ENCODE data around the gene CD7.

Gene CD7

DNA sequence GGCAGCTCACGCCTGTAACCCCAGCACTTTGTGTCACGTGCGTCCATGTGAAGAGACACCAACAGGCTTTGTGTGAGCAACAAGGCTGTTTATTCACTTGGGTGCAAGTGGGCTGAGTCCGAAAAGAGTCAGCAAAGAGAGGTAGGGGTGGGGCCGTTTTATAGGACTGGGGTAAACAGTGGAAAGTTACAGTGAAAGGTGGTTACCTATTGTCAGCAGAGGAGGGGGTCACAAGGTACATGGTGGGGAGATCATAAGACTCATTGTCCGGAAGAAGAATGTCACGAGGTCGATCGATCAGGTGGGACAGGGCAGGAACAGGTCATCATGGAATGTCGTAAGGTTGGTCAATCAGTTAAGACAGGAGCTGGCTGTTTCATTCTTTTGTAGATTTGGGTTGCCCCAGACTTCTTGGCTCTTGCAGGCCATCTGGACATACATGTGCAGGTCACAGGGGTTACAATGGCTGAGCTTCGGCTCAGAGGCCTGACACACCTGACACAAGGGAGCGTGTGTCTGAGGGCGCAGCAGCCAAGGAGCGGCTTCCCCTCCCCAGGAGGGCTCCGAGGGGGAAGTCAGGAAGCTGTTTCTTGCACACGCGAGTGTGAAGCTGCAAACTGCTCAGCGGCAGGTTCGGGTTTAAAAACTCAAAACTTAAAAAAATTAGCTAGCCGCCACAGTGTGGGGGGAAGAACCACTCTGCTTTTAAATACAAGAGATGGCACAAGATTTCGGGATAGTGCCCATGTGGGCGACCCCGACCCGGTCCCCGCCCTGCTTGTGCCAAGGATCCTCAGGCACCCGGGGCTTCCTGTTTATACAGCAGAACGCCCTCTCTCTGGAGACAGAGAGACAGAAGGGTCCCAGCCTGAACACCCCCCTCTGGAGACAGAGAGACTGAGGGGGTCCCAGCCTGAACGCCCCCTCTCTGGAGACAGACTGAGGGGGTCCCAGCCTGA is 29.2 kb upstream of the CD7 start:
- no peak for DNase-seq

GRCh38 chr17:82345151-82345976 is 28.0 kb upstream of the CD7 start:
- DNase-seq: no peak

DNA sequence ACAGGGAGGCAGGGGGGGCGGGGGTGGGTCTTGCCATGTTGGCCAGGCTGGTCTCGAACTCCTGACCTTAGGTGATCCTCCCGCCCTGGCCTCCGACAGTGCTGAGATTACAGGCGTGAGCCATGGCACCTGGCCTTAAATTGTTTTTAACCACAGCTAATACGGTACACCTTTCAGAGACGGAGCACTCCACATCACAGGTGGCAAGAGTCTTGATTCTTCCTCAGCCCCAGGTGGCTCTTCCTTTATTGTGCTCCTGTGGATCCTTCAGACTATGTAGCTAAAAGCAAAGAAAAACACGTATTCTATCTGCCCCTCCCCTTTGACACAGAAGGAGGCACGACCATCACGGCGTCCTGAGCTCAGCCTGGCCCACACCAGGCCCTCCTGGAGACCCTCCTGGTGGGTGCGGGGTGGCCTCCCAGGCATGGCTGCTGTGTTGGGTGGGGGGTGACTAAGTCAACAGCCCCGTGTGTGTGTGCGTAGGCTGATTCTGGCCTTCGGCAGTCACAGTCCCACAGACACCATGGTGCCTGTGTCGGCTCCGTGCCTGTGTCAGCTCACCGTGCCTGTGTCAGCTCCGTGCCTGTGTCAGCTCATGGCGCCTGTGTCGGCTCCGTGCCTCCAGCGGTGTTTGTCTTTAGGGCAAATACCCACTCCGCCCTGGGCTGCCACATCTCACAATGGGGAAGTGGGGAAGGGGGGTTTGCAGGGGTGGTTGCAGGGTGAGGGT is 26.9 kb upstream of the CD7 start:
- no peak for DNase-seq

GRCh38 chr17:82343560-82343959 is 26.2 kb upstream of the CD7 start:
- DNase-seq: no peak

GRCh38 chr17:82342361-82343079 is 25.1 kb upstream of the CD7 start:
- DNase-seq: no peak

DNA sequence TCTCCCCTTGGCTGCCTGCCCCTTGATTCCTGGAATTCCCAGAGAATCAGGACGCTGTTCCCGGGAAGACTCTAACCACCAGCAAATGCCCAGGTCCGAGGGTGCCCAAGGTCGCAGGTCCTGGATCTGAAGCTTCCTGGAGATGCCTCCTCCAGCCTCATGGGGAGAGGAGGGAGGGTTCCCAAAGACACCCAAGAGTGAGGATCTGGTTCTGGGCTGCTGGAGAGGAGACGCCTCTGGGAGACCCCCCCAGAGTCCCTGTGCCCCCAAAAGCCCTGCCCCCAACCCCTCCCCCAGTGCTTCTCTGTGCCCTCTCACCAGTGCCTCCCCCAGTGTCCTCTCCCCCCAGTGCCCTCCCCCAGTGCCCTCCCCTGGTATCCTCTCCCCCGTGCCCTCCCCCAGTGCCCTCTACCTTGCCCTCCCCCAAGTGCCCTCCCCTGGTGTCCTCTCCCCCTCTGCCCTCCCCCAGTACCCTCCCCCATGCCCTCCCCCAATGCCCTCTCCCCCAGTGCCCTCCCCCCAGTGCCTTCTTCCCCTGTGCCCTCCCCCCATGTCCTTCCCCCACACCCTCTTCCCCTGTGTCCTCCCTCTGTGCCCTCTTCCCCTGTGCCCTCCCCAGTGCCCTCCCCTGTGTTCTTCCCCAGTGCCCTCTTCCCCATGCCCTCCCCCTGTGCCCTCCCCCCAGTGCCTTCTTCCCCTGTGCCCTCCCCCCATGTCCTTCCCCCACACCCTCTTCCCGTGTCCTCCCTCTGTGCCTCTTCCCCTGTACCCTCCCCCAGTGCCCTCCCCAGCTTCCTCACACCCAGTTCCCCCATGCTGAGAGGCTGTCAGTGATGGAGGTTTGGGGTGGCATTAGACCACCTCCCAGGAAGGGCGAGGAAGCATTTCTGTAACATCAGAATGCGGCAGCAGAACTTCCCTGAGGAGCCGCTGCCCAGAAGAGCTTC is 22.5 kb upstream of the CD7 start:
- DNase-seq: peak in 1 of 2 experiments; percentile 51

DNA sequence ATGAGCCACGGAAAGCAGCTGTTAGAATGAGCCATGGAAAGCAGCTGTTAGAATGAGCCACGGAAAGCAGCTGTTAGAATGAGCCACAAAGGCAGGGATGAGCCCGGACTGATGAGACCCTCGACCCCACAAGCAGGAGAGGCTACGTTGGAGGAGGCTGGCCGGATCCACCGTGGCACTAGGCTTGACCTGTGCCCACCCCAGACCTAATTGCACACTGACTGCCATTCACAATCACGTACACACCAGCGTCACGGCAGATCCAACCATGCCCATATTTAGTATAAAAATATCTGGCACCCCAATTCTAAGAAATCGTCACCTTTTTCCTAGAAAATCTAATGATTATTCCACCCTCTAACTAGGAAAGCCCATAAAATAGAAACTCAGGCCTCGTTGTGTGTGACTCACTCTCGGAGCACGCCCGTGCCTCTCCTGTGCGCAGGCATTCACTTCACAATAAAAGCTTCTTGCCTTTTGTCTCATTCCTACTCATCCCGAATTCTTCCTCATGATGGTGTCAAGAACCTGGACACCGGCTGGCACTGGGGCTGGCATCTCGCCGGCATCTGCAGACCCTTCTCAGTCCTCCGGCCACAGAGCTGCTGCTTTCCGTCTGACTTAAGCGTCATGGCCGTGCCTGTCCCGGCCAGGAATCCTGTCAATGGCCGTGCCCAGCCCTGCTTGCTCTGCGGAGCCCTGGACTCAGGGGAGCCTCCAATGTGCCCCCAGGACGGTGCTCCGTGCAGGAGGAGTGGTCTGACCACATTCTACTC is 21.6 kb upstream of the CD7 start:
- DNase-seq: peak in 1 of 2 experiments; percentile 67

- no peak for DNase-seq
Measured at GRCh38 chr17:82334622-82335394, 17.4 kb upstream of the CD7 start.

GRCh38 chr17:82334204-82334621 is 16.8 kb upstream of the CD7 start:
- no peak for DNase-seq

GRCh38 chr17:82333279-82334171 is 16.1 kb upstream of the CD7 start, which contains the start of gene SECTM1:
Gene SECTM1, minus strand, starts transcription at chr17:82333766. Its CDS starts 6,526 bp downstream, at chr17:82327240.
- no peak for DNase-seq

DNA sequence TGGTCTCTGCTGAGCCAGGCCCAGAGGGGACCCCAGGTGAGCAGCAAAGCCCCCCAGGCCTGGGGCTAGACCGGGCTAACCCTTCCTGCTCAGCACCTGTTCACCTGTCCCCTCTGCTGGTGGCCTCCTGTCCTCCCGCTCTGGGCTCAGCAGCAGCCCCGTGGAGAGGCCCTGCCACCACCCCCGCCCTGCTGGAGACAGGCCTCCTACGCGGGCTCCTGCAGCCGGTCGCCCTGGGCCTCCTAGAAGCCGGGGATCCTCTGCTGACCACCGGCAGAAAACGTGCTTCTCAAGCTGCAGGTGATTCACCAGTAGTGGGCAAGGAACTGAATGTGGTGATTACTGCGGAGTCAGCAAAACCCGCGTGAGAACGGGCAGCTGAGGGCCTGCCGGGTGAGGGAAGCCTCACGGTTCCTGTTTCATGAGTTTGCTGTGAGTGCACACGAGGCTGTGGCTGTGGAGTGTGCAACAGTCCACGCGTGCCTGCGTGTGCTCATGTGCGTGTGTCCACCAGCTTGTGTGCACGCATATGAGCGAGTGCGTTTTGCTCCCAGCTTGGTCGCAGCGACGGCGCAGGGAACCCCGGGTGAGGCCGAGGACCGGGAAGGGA is 15.4 kb upstream of the CD7 start:
- no peak for DNase-seq

- no peak for DNase-seq
Measured at GRCh38 chr17:82331345-82331939, 14.0 kb upstream of the CD7 start.

GRCh38 chr17:82330322-82331239 is 13.2 kb upstream of the CD7 start:
- DNase-seq: peak; percentile 32 to 77

DNA sequence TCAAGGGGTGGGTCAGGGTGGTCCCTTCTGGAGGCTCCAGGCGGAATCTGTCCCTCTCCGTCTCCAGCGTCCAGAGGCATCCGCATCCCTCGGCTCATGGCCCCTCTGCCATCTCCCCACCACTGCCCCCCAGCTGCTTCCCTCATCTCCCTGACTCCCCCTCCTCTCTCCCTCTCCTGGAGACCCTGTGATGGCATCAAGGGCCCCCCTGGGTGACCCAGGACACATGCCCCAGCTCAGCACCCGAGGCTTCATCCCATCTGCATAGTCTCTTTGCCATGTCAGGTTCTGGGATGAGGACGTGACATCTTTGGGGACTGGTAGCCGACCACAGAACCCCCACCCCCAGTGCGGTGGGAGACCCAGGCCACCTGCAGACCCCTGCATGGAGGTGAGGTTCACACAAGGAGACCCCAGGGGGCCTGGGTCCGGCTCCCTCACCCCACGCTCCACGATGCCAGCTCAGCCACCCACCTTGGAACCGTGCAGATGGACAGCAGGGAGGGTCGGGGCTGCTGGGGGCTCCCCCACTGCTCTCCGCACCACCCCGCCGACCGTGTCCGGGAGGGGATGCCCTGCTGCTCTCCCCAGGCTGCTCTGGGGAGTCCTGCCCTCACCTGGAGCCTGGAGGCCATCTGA is 12.4 kb upstream of the CD7 start:
- no peak for DNase-seq

DNA sequence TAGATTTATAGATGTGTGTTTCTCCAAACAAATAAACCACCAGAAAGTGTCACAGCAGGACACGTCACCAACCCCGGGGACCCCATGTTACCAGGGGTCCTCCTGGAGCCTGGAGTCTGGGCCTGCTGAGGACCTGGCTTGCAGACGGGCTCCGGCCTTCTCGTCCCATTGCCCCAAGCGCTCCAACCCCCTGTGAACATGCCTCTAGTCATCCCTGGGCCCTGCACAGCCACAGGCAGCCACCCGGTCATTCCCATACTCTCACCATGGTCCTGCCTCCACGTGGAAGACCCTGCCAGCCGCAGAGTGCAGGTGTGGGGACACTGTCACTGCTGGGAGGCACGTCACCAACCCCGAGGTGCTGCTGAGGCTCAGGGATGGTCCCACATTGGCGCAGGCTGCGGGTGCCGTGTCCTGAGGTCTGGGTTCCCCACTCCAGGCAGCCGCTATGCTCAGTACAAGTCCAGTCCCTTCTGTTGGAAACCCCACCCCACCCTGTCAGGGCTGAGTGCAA is 11.6 kb upstream of the CD7 start:
- DNase-seq: no peak
